ENCODE data around the gene HMMR.

Gene HMMR

DNA sequence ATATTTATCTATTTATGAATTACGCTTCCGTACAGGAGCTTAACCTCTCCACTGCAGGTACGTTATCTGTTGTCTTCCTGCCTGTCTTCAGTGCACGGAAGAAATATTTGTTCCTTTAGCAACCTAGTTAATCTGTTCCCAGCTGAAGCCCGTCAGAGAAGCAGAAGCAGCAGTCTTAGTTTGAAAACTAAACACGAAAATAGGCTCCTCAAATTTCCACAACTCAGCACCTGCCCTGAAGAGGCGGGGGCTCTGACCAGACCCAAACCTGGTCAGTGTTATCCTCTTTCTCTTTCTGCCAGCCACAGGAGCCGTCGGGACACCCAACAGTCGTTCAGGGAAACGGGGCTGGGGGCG is 992 bp upstream of the HMMR start:
- no peak for DNase-seq (ENCODE audit: low read depth)

DNA sequence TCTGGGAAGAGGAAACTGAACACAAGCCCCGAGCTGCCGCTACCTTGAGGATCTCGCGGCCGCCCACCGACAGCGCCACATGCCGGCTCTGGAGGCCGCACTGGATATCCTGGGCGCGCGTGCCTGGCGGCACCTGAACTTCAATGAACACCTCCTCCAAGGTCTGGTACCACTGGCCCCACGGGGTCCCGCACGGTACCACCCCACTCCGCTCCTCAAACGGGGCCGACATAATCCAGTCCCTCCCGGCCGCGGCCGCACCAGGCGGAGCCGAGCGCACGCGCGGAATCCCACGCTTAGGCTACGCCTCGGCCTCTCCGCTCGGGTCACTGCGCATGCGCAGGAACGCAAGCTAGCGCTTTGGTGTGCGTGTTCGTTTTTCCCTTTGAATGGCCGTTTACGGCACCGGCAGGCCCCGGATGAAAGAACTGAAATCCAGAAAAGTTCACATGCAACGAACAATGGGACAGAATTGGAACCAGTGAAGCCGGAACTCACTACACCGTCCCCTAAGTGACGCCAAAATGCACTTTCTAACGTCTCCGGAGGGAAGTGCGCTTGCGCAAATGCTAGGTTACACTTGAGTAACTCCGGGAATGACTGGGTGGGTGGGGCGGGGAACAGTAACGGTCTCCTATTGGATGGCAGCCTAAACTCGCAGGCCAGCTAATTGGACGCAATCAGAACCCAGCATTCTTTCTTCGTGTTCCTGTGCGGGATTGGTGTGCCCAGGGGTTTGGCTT is 442 bp upstream of the HMMR start, which contains the start of gene NUDCD2:
Gene NUDCD2 (minus strand): TSS at position 284 of the 743 bp plus-strand sequence. CDS start 52 bp downstream, at position 232.
- peak; percentile 97 for DNase-seq (ENCODE audit: low read depth)

DNA sequence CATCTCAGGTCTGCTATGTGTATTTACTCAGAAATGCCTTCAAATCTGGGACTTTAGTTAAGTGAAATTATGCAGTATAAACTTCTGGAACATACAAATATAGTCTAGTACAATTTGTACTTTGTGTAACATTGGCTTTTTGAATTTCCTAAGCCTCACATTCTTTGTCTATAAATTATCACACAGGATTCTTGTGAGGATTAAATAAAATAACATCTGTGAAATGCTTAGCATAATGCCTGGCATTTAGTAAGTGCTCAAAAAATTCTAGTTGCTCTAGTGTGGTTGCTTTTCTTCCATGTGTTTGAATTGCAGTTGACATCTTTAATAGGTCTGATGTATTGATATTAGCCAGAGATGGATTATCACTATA is 2.6 kb downstream of the HMMR start:
- no peak for DNase-seq (ENCODE audit: low read depth)

DNA sequence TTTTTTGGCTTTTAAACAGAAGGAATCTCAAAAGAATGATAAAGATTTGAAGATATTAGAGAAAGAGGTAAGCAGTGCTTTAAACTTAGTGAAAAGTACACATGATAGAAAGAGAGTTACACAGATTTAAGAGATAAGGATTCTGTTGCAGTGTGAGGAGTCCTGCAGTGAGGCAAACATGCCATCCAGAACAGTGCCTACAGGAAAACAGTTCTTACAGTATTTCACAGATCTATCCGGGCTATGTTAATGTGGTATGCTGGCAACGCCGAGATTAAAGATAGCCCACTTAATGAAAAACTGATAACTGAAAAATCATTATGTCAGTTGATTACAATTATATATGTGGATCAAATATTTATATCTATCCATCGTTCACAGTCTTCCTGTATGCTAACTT is 7.2 kb downstream of the HMMR start:
- no peak for DNase-seq (ENCODE audit: low read depth)

DNA sequence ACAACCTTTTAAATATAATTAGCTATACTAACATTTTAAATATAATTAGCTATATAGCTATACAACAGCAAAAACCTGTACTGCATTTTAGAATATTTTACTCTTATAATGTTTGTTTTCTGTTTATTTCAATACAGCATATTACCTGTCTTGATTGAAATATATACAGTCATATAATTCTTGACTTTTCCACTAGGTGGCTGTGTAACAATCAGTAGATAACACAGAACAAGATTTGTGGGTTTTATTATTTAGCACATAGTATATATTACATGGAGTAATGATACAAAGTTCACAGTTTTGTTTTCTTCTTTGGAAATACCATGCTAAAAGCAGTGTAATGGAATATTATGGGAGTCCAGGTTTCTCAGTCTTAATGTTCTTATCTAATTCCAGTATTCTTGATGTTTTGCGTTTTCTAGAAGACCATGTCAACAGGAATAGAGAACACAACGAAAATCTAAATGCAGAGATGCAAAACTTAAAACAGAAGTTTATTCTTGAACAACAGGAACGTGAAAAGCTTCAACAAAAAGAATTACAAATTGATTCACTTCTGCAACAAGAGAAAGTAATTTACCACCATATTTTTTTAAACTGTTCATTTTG is 13.3 kb downstream of the HMMR start:
- no peak for DNase-seq (ENCODE audit: low read depth)

DNA sequence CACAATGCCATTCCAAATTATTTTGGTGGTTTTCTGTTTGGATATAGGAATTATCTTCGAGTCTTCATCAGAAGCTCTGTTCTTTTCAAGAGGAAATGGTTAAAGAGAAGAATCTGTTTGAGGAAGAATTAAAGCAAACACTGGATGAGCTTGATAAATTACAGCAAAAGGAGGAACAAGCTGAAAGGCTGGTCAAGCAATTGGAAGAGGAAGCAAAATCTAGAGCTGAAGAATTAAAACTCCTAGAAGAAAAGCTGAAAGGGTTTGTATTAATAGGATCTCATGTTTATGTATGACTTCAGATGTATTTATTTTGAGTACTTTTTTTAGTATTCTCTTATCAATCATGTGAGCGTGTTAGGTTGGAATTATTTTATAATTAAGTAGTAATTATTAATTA is 15.0 kb downstream of the HMMR start:
- DNase-seq (ENCODE audit: low read depth) = no peak

DNA sequence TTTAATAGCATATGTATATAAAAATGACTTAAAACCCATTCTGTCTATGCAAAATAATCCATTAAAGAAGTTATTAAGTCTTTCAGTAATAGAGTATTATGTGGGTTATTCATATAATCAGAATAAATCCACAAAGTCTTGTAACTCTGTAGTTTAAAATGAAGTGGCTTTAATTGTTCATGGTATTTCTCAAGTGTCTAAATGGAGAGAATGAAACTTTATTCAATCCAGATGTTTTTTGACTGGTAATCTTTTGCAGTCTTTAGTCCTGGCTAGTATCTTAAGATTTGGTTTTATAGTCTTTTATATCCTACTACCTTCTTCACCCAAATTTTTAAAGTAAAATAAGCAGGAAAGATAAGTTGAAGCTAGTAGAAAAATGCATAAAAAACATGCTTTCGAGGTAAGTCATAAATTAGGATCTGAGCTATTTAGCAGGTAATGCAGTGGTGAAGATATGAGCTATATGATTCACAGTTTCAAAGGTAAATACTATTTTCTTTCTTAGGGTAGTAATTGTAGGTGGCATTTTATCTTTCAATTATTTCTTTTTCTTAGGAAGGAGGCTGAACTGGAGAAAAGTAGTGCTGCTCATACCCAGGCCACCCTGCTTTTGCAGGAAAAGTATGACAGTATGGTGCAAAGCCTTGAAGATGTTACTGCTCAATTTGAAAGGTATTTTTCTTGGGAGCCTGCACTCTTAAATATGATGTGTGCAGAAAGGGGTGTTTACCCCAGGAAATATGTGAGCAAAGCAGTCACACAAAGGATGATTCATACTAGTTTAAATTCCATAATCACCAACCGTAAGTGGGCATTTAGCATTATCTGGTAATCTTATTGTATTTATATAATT is 17.9 kb downstream of the HMMR start:
- DNase-seq (ENCODE audit: low read depth) = no peak

DNA sequence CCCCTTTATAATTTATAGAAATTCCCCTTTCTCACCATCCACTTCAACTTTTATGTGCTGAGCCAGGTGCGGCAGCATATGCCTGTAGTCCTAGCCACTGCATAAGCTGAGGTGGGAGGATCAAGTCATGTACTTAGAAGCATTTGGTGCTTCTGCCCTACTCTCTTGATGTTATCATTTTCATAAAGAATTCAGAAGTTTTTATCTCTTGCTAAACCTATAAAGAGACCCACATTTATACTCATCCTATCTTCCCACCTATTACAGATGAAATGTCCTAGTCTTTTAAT is 18.5 kb downstream of the HMMR start:
- no peak for DNase-seq (ENCODE audit: low read depth)

DNA sequence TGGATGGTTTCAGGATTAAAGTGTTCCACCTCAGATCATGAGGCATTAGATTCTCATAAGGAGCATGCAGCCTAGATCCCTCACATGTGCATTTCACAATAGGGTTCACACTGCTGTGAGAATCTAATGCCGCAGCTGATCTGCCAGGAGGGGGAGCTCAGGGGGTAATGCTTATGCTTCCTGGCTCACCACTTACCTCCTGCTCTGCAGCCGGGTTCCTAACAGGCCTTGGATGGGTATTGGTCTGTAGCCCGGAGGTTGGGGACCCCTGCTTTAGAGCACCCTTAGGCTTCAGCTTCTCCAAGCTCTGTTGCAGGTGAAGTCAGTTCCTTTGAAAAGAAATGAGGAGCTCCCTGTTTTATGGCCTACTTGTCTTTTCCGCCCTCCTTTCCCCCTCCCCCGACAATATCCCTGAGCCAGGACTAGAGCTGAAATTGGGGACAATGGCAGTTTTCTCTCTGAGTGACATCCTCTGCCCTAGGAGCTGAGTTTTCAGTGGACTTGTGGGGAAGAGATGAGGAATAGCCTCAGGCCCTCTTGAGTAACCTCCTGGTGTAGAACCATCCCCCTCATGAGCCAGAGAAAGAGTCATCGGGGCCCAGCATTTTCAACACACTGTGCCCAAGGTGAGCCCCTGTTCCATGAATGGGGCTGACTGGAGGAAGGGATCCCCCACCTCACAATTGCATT is 28.8 kb downstream of the HMMR start:
- DNase-seq (ENCODE audit: low read depth) = no peak

DNA sequence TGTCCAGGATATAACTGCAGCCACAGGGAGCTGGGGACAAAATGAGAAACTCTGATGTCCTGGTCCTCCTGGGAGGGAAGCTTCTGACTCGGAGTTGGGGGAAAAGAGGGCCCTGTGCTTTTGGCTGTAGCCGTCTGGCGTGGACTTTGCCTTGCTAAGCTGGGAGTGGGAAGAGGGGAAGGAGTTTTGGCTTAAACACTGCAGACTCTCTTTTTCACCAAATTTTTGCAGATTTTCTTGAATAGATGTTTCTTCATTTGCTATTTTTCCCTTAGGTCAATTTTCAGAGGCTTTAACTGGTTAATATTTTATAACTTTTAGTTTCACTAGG is 29.3 kb downstream of the HMMR start:
- DNase-seq (ENCODE audit: low read depth) = no peak

DNA sequence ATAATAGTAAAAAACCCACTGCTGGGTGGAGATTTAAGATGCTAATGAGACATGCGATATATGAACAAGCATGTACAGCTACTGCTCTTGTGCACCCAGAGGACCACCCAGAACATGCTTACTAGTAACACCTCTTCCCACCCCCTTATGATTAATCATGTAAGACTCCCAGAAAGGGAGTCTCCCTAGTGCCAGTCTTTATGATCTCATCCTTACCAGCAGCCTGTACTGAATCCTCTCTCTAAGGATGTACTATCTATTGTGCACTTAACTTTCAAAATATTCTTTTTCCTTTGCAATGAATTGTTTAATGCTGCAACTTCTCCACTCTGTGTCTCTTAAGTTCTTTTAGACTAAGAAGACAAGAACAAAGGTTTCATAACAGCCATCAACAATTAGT is 35.9 kb downstream of the HMMR start:
- DNase-seq (ENCODE audit: low read depth) = no peak

DNA sequence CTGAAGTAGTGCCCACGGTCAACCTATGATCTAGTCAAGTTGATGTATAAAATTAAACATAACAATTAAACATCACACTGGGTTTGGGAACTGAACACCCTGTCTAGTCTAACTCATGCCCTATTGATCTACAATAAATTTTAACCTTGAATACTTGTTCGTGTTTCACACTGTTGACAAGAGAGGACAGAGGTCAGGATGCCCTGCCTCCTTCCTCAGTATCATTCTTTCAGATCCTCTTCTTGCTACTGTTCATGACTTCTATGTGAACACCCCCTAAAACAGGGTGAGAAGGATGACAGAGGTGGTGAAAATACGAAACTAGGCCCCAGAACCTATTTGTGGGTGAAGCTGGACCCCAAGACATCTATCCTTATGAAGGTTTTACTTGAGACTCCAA is 36.9 kb downstream of the HMMR start:
- no peak for DNase-seq (ENCODE audit: low read depth)

DNA sequence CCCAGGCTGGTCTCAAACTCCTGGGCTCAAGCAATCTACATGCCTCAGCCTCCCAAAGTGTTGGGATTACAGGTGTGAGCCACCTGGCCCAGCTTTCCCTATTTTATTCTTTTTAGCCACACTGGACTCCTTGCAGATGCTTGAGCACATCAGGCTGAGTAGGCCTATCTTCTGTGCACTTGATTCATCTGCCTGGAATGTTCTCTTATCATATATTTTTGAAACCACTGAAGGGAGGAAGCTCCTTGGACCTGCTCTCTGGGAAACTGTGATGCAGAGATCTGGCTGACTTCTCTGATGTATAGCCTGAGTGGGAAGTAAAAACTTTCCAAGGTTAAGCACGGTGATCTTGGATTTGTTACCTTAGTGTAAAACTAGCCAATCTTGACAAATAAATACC is 38.5 kb downstream of the HMMR start:
- DNase-seq (ENCODE audit: low read depth) = no peak

DNA sequence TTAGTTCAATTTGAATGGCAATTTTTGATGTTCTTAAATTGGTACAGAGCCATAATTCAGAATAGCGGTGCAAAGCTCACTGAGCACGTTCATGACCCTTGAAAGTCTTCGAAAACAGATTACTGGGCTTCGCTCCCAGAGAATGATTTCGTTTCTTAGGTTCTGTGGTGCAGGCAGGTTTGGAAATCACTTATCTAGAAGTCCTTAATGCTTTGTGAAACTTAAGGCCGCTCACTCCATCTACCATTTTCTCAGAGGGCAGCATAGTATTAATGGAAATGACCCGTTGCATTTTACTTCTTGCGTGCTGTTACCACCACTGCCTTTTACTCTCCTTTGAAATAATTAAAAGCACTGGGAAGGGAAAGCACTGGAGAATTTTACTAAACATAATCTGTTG is 42.1 kb downstream of the HMMR start:
- DNase-seq (ENCODE audit: low read depth) = no peak

DNA sequence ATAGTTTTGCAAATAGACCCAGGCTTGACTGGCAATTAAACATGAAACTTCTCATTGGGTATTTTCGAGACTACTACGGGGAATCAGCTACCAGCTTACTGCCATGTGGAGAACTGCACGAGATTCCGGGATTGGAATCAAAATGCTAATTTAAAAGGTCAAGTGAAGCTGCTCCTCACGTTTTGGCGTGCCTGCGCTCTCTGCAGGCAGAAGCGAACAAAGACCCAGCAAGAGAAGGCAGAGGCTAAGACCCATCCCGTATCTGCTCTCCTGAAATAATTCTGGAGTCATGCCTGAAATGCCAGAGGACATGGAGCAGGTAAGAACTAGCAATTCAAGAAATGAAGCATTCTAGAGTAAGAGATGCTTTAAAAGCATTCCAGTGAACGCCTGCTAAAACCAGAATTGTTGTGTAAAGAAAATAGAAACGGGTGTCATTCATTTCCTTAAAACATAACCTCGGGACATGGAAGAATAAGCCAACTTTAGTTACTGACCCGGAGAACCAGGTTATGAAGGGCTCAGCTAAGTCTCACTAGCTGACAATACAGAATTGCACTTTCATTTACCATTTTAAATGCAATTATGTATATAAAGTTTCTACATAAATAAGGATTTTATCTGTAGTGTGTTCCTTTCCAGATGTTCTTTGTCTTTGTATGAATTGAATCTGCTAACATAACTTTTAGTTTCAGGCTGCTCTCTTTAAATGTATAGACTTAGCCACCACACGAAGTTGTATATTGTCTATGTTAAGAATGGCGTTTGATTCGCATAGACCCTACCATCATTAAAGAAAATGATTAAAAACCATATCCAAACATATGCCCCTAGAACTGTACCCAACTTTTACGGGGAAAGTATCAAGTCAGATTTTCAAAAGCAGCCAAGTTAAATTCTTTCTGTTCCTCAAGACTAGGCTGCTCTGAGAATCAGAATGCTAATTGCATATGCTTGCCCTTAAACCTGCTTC is 43.0 kb downstream of the HMMR start:
- no peak for DNase-seq (ENCODE audit: low read depth)

DNA sequence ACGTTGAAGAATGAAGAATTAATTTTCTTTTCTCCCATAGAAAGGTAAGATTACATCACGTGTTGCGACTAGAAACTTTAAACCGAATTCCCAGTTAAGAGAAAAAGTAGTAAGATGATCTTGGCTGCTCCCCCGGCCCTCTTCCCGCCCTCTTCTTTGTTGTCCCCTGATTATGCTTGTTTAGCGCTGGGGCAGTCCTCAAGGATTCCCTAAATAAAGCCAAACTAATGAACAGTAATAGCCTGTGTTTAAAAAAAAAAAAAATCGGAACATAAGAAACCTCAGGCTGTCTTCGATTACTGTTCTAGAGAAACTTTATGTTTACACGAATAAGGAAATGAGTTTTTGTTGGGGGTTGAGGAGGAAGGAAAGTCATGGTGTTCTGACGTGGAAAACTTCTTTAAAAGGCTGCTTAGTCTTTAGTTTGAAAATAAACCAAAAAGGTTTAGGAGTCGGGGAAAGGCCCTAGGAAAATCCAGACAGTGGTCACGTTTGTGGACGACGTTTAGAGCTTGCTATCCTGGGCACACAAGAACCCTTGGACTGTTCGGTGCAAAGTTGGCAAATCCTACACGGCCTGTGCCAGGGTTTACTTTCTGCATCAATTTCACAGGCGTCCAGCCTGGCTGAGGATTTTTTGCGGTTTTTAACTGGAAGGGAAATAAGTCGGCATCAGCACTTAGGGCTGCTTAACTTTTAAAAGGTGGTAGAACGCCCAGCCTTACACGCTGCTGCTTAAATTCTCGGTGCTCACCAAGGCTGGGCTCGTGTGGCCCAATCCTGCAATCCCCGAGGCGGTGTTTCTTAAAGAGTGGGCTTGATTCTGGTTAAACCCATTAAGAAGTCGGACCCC is 43.9 kb downstream of the HMMR start:
- DNase-seq (ENCODE audit: low read depth) = no peak

DNA sequence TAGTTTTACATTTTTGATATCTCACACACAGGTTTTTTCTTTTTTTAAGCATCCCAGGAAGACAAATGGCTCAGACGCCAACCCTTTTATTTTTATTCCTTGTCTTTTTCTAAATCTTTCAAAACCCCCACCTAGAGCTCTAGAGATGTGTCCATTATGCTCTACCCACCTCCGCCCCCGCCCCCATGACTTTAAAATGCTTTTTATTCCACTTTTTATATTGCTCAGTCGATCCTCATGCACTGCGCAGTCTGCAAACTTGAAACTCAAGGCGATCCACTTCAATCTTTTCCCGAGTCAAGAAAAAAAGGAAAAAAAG is 44.6 kb downstream of the HMMR start:
- DNase-seq (ENCODE audit: low read depth) = no peak

DNA sequence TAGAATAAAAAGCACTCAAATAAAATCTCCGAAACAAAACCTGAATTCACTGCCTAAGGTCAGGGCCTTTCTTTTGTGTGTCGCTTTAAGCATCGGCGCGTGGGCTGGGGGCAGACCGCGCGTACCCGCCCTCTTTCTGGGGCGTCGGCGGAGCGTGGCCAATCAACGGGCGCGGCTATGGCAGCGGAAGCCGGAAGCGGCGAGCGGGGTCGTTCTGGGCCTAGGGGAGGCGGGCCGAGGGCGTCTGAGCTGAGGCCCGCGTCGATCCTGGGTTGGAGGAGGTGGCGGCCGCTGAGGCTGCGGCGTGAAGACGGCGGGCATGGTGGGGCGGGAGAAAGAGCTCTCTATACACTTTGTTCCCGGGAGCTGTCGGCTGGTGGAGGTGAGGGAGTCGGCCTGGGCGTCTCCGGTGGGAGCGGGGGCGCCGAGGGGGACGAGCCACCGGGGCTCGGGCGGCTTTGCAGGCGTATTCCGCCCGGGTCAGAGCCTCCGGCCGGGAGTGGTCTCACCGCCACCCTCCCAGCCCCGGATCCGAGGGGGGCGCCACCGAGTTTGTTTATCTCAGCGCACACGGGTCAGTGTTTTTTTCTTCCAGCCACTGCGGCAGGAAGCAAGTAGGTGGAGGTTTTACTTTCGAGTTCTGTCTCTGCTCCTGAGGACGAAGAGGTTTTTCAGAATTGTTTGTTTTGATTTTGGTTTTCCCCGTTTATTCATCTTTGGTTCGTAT is 45.1 kb downstream of the HMMR start, which contains the start of gene MAT2B:
Gene MAT2B (plus strand): TSS at position 252 of the 727 bp plus-strand sequence. CDS start 68 bp downstream, at position 320.
- peak; percentile 92 for DNase-seq (ENCODE audit: low read depth)

DNA sequence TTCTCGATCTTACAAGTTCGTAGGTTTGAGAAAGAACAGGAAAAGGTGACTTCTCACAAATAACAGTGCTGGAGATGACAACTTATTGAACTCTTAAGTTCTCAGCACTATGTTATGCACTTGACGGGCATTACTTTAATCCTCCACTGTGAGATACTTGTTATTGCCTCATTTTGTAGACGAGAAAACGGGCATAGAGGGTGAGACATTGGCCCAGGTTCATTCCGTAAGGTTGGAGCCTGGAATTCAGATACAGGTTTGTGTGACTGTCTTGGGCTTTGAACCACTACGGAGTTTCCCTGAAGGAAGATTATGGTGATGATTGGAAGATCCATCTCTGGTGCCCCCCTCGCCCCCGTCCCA is 45.6 kb downstream of the HMMR start:
- DNase-seq (ENCODE audit: low read depth) = no peak

DNA sequence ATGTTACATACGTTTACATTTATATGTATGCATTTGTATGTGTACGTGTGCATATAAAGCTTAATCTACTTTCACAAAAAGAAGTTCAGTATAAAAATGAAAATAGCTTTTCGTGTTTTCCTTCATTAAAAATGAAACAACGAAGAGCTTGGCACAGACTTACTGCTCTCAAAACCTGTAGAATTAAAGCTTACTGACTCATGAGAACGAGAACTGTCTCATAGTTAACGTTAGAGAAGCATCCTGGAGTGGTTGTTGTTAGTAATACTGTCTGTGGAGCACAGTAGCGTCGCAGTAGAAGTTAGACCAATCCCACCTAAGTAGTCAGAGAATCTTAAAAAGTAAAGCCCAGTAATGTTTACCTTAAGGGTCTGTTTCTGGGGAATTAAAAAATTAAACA is 46.3 kb downstream of the HMMR start:
- DNase-seq (ENCODE audit: low read depth) = no peak

Data from activated T-cell treated with anti-CD3 and anti-CD28 coated beads for 1 hour (primary cell).